ENCODE measurements around the gene MRM1. TPM values are rescaled to one million over a fixed set of nuclear protein-coding genes. Genes with fewer than 3 reads are reported as not detected.
A peak's percentile ranks its signal among the peaks of the same experiment; 100 is the strongest.

MRM1 gene
- 10 to 100 TPM; 14.3 to 16.4 TPM for total RNA-seq

- intact Hi-C loops (cut with DNase I, micrococcal nuclease) = loop anchor here in 1 of 2 experiments (1.0 to 5.0 kb wide), 9 partner anchors 10 to 1006 kb away; partner anchors contain the start of genes AATF, DHRS11, SYNRG and ZNHIT3
- H3K36me3 Mint-ChIP-seq (ENCODE audit: low read depth) = peaks cover 19% of the 10 kb centered on the region
- peak within 1 kb of the TSS; percentile 92 for H3K27ac Mint-ChIP-seq
- ChIA-PET CTCF (interaction anchor here (0.6 to 3.9 kb wide), 15 partner anchors 9 to 793 kb away, joined by 3 to 41 read pairs (median 5); partner anchors contain the start of genes DHRS11, GGNBP2, MYO19 and PIGW), POLR2A (interaction anchor here (0.6 to 1.9 kb wide), 8 partner anchors 9 to 192 kb away, joined by 3 to 11 read pairs (median 4); partner anchors contain the start of genes MYO19 and PIGW)
- no peaks in the 10 kb centered on the region for H3K27me3 Mint-ChIP-seq
- no peaks in the 10 kb centered on the region for H3K9me3 Mint-ChIP-seq (ENCODE audit: low read depth)
- peaks cover 33% of the 10 kb centered on the region for H3K4me1 Mint-ChIP-seq
- DNase-seq = peak; percentile 93
- peak; percentile 86 for ATAC-seq
- peak within 1 kb of the TSS; percentile 89 for H3K4me3 Mint-ChIP-seq
Observed at GRCh38 chr17:36601303-36602029, at the start of gene MRM1. Gene MRM1, plus strand, starts transcription at chr17:36601583. Its CDS starts 228 bp downstream, at chr17:36601811.

DNA sequence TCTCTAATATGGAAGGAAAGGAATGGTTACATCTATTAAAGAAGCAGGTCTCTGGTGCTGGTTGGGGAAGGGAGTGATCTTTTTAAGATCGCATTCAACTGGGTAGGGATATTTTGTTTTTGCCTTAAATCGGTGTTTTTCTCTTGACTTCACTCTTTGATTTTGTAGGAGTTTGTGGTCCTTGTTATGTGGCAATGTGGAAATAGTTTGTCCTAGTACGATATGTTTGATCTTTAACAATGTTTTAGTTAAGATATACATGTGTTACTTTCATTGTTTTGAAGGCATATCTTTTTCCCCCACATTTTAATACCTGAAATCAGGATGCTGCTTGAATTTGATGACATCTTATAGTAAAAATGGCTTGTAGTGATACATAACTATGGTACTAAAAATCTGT lies 47.9 kb upstream of the MRM1 start:
- ChIA-PET POLR2A (no interaction called here), CTCF (interaction anchor here (1.2 kb wide), 1 partner anchor 11 kb away, joined by 6 read pairs; no protein-coding TSS in a partner anchor)
- no peaks in the 10 kb centered on the region for H3K9me3 Mint-ChIP-seq (ENCODE audit: low read depth)
- peaks cover 58% of the 10 kb centered on the region for H3K4me1 Mint-ChIP-seq
- ATAC-seq (peak; percentile 18), DNase-seq (no peak)
- no peaks in the 10 kb centered on the region for H3K27me3 Mint-ChIP-seq
- H3K4me3 Mint-ChIP-seq = peak overlapping the region; percentile 29
- peak overlapping the region; percentile 69 for H3K27ac Mint-ChIP-seq
- H3K36me3 Mint-ChIP-seq (ENCODE audit: low read depth) = peaks cover 47% of the 10 kb centered on the region
- intact Hi-C loops (cut with DNase I, micrococcal nuclease) = no loop called here

DNA sequence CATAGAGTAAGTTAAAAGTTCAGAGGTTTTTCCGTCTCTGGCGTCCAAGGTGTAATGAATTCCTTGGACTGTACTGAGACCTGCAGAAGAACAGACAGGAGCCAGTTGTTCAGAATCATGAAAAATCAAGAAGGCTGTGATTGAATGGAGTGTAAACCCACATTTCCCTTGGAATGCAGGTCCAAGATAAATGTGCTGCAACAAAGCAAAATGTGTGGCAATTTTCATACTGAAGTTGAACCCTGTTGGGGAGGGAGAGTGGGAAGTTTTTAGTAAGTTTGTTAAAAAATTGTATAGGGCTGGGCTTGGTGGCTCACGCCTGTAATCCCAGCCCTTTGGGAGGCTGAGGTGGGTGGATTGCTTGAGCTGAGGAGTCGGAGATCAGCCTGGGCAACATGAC lies 35.3 kb upstream of the MRM1 start:
- Mint-ChIP-seq H3K27me3 (no peaks in the 10 kb centered on the region), H3K4me3 (no peak overlapping the region), H3K36me3 (ENCODE audit: low read depth) (peaks cover 56% of the 10 kb centered on the region), H3K4me1 (peaks cover 12% of the 10 kb centered on the region), H3K9me3 (ENCODE audit: low read depth) (no peaks in the 10 kb centered on the region), H3K27ac (peak overlapping the region; percentile 19)
- CTCF ChIA-PET = interaction anchor here (0.6 to 1.6 kb wide), 3 partner anchors 17 to 885 kb away, joined by 3 to 7 read pairs (median 3); no protein-coding TSS in a partner anchor
- DNase-seq (no peak), ATAC-seq (no peak)
- POLR2A ChIA-PET = no interaction called here
- intact Hi-C loops (cut with DNase I, micrococcal nuclease) = no loop called here

GRCh38 chr17:36575028-36575427 lies 26.4 kb upstream of the MRM1 start:
- CTCF ChIA-PET = no interaction called here
- H3K36me3 Mint-ChIP-seq (ENCODE audit: low read depth) = peaks cover 38% of the 10 kb centered on the region
- no peak overlapping the region for H3K27ac Mint-ChIP-seq
- no peaks in the 10 kb centered on the region for H3K9me3 Mint-ChIP-seq (ENCODE audit: low read depth)
- DNase-seq (no peak), ATAC-seq (no peak)
- H3K4me3 Mint-ChIP-seq = no peak overlapping the region
- intact Hi-C loops (cut with DNase I, micrococcal nuclease) = no loop called here
- H3K4me1 Mint-ChIP-seq = peaks cover 6% of the 10 kb centered on the region
- POLR2A ChIA-PET = interaction anchor here (0.6 kb wide), 1 partner anchor 10 kb away, joined by 3 read pairs; no protein-coding TSS in a partner anchor
- H3K27me3 Mint-ChIP-seq = no peaks in the 10 kb centered on the region

GRCh38 chr17:36576793-36577192 lies 24.6 kb upstream of the MRM1 start:
- Mint-ChIP-seq H3K9me3 (ENCODE audit: low read depth) (no peaks in the 10 kb centered on the region), H3K27me3 (no peaks in the 10 kb centered on the region), H3K4me1 (peaks cover 6% of the 10 kb centered on the region), H3K4me3 (no peak overlapping the region), H3K27ac (no peak overlapping the region), H3K36me3 (ENCODE audit: low read depth) (peaks cover 46% of the 10 kb centered on the region)
- no peak for DNase-seq
- ATAC-seq = no peak
- POLR2A ChIA-PET = interaction anchor here (0.7 kb wide), 1 partner anchor 761 kb away, joined by 3 read pairs; no protein-coding TSS in a partner anchor
- CTCF ChIA-PET = interaction anchor here (0.6 to 1.1 kb wide), 2 partner anchors 31 to 1002 kb away, joined by 3 read pairs; no protein-coding TSS in a partner anchor
- intact Hi-C loops (cut with DNase I, micrococcal nuclease) = no loop called here

GRCh38 chr17:36578671-36579070 lies 22.7 kb upstream of the MRM1 start:
- POLR2A ChIA-PET = no interaction called here

GRCh38 chr17:36583787-36584186 lies 17.6 kb upstream of the MRM1 start:
- Mint-ChIP-seq H3K4me1 (no peaks in the 10 kb centered on the region), H3K27ac (no peak overlapping the region), H3K4me3 (no peak overlapping the region), H3K36me3 (ENCODE audit: low read depth) (peaks cover 43% of the 10 kb centered on the region), H3K9me3 (ENCODE audit: low read depth) (no peaks in the 10 kb centered on the region), H3K27me3 (no peaks in the 10 kb centered on the region)
- intact Hi-C loops (cut with DNase I, micrococcal nuclease) = no loop called here
- POLR2A ChIA-PET = no interaction called here
- no peak for DNase-seq
- CTCF ChIA-PET = interaction anchor here (0.9 to 1.2 kb wide), 2 partner anchors 18 to 24 kb away, joined by 3 read pairs; no protein-coding TSS in a partner anchor
- no peak for ATAC-seq

More at GRCh38 chr17:36578671-36579070, 22.7 kb upstream of the MRM1 start:
- ATAC-seq = no peak
- Mint-ChIP-seq H3K36me3 (ENCODE audit: low read depth) (peaks cover 39% of the 10 kb centered on the region), H3K27me3 (no peaks in the 10 kb centered on the region), H3K4me1 (peaks cover 3% of the 10 kb centered on the region), H3K9me3 (ENCODE audit: low read depth) (no peaks in the 10 kb centered on the region), H3K27ac (no peak overlapping the region), H3K4me3 (no peak overlapping the region)
- CTCF ChIA-PET = interaction anchor here (1.5 kb wide), 1 partner anchor 23 kb away, joined by 4 read pairs; no protein-coding TSS in a partner anchor
- intact Hi-C loops (cut with DNase I, micrococcal nuclease) = no loop called here
- no peak for DNase-seq

DNA sequence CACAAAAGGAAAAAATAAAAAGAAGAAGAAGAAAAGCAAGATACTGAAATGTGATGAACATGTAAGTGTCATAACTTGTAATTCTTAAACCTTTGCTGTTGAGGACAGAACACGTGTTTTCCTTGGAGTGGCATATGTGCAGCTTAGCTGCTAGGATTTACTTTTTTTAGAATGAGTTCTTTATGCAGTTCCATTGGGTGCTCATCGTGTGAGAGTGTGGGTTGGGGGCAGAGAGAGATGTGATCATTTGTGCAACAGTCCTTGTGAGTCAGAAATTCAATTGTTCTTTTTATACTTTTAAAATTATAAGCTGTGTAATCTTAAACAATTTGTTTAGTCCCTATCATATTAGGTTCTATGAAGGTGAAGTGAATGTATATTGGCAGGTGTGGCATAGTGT lies 15.2 kb upstream of the MRM1 start:
- H3K36me3 Mint-ChIP-seq (ENCODE audit: low read depth) = peaks cover 30% of the 10 kb centered on the region
- no peak for DNase-seq
- peaks cover 11% of the 10 kb centered on the region for H3K4me1 Mint-ChIP-seq
- intact Hi-C loops (cut with DNase I, micrococcal nuclease) = no loop called here
- H3K9me3 Mint-ChIP-seq (ENCODE audit: low read depth) = no peaks in the 10 kb centered on the region
- ChIA-PET CTCF (interaction anchor here (0.7 to 2.9 kb wide), 2 partner anchors 17 to 22 kb away, joined by 4 to 6 read pairs; no protein-coding TSS in a partner anchor), POLR2A (interaction anchor here (1.2 kb wide), 1 partner anchor 15 kb away, joined by 3 read pairs; the partner anchor contains the start of gene MRM1)
- H3K27me3 Mint-ChIP-seq = no peaks in the 10 kb centered on the region
- ATAC-seq = no peak
- H3K27ac Mint-ChIP-seq = no peak overlapping the region
- no peak overlapping the region for H3K4me3 Mint-ChIP-seq

- ChIA-PET POLR2A (no interaction called here), CTCF (interaction anchor here (1.0 to 5.6 kb wide), 4 partner anchors 9 to 53 kb away, joined by 3 to 41 read pairs (median 3); partner anchors contain the start of gene MRM1)
- Mint-ChIP-seq H3K9me3 (ENCODE audit: low read depth) (no peaks in the 10 kb centered on the region), H3K4me3 (no peak overlapping the region), H3K36me3 (ENCODE audit: low read depth) (peaks cover 20% of the 10 kb centered on the region), H3K4me1 (peaks cover 25% of the 10 kb centered on the region), H3K27ac (no peak overlapping the region), H3K27me3 (no peaks in the 10 kb centered on the region)
- ATAC-seq = no peak
- intact Hi-C loops (cut with DNase I, micrococcal nuclease) = loop anchor here (2.0 kb wide), 1 partner anchor 45 kb away; the partner anchor contains the start of gene GGNBP2 (in 2 of the 2)
- no peak for DNase-seq
Observed at GRCh38 chr17:36590082-36590481, 11.3 kb upstream of the MRM1 start.

DNA sequence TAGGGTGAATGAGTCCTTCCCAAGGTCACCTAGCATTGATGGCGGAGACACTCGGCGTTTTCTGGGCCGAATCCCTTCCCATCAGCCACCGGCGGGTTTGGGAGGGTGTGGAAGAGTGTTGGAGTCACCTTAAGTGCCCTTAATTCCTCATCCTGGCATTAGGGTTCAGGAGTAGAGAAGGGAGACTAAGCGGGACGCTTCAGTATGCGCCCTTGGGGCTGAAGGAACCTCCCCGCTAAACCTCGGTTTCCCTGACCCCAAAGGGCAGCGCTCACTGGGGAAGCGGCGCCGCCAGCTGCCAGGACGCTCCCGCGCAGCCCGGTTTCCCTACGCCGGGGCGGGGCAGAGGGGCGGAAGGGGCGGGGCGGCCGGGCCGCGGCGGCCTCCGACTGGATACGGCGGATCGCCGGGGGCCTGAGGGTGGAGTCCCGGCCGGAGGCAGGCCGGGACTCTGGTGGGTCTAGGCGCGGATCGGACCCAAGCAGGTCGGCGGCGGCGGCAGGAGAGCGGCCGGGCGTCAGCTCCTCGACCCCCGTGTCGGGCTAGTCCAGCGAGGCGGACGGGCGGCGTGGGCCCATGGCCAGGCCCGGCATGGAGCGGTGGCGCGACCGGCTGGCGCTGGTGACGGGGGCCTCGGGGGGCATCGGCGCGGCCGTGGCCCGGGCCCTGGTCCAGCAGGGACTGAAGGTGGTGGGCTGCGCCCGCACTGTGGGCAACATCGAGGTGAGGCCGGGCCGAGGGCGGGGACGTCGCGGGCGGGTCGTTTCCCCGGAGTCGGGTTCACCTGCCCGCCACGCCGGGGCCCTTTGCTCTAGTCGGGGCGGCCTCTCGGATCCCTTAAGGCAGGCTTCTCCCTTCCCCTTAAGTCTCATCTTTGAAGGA lies 9.7 kb upstream of the MRM1 start, which contains the start of gene DHRS11:
Gene DHRS11 (plus strand): TSS at position 446 of the 882 bp plus-strand sequence. CDS start 131 bp downstream, at position 577.
- Mint-ChIP-seq H3K27ac (peak within 1 kb of the TSS; percentile 73), H3K27me3 (no peaks in the 10 kb centered on the region)
- CTCF ChIA-PET = interaction anchor here (5.6 kb wide), 1 partner anchor 11 kb away, joined by 41 read pairs; the partner anchor contains the start of gene MRM1

More for the DNA sequence above, 9.7 kb upstream of the MRM1 start, which contains the start of gene DHRS11:
- POLR2A ChIA-PET = interaction anchor here (0.8 to 1.7 kb wide), 2 partner anchors 10 kb away, joined by 3 to 9 read pairs; partner anchors contain the start of gene MRM1
- Mint-ChIP-seq H3K4me3 (peak within 1 kb of the TSS; percentile 69), H3K9me3 (ENCODE audit: low read depth) (no peaks in the 10 kb centered on the region), H3K4me1 (peaks cover 25% of the 10 kb centered on the region), H3K36me3 (ENCODE audit: low read depth) (peaks cover 18% of the 10 kb centered on the region)
- ATAC-seq = peak; percentile 93
- DNase-seq = peak; percentile 88
- intact Hi-C loops (cut with DNase I, micrococcal nuclease) = loop anchor here (1.0 to 2.0 kb wide), 2 partner anchors 10 to 47 kb away; partner anchors contain the start of genes GGNBP2 (in 2 of the 2) and MRM1 (in 1 of the 2)

Data from activated CD4-positive, alpha-beta T cell treated with anti-CD3 and anti-CD28 coated beads for 36 hours (primary cell).